ENCODE data around the gene IQSEC1.

The IQSEC1 gene

DNA sequence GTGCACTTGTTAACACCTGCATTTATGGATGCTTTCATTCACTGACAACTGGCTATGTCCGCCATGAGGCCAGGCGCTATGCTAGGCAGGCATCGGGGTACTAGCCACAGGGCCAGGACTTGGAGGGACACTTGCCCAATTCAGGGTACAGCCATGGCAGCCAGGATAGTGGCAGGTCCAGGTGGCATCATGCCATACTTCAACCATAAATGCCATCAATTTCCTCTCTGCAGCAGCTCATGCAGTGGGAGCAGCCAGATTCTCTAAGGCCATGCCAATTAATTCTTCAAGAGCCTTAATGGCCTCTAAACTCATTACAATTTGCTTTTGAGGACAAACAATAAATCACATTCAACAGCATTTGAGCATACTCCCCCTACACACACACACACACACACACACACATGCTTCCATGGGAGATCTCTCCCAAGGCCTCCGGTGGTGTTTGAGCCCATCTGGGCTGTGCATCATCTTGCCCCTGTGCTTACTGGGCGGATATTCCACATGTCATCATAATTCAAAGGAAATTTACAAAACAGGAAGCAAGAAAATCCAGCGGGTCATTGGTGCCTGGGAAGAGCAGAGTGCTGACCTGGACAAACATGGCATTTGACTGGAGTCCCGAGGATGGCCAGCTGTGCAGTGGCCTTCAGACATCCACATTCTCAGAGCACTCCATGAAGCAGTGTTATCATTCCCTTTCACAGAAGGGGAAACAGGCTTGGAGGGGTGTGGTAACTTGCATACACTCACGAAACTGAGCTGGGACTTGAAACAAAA lies 109.1 kb downstream of the IQSEC1 start:
- DNase-seq = no peak

DNA sequence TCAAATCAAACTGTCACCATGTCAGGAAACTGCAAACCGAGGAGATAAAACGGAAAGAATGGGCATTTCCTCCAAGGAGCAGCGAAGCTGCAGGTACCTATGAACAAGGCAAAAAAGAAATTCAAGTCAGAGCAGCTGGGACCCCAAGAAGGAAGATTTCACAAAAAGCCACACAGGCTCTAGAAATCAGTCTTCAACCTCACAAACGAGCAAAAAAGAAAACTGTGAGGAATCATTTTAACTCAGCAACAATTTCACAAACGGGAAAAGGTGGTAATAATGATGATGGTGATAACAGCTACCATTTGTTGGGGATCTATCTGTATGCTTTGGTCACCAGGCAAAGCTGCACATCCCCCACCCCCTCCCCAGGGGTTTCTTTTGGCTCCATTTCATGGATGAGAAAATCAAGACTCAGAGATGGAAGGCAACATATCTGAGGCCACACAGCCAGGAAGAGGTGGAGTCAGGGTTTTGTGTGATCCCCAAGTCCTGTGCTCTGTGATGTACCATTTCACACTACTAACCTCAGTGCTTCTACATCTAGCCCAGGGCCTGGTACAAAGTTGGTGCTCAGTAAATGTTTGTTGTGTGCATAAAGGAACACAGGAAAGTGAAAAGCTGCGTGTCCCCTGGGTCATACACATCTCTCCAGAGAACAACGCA lies 109.9 kb downstream of the IQSEC1 start:
- DNase-seq = peak; percentile 23

DNA sequence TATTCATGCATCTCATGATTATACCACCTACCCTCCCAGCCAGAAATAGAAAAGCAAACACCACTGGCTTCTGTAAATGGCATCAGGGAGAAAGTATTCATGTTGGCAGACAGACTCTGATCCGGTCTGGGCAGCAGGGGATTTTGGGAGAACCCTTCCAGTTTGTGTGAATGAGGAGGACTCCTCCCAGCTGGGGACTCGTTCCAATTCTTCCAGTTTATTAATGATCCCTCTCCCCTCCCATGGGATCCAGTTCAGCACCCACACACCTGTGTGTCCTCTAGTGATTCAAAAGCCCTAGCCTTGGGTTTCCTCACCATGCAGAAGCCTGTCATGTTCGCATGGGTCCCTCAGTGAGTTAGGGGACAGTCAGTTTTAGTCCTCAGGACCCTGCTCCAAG lies 110.9 kb downstream of the IQSEC1 start:
- DNase-seq = no peak

DNA sequence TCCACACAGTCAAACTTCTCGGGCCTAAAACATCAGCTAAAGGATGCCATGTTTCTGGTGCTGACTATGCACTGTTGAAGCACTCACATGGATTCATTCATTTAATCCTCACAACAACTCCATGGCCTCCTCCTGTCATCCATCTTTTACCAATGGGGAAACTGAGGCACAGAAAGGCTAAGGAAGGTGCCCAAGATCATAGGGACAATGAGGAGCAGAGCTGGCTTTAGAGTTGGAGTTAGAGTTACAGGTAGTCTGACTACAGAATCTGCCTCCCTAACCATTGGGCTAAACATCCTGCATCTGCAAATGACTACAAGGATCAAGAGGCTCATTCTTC lies 111.6 kb downstream of the IQSEC1 start:
- DNase-seq = no peak

DNA sequence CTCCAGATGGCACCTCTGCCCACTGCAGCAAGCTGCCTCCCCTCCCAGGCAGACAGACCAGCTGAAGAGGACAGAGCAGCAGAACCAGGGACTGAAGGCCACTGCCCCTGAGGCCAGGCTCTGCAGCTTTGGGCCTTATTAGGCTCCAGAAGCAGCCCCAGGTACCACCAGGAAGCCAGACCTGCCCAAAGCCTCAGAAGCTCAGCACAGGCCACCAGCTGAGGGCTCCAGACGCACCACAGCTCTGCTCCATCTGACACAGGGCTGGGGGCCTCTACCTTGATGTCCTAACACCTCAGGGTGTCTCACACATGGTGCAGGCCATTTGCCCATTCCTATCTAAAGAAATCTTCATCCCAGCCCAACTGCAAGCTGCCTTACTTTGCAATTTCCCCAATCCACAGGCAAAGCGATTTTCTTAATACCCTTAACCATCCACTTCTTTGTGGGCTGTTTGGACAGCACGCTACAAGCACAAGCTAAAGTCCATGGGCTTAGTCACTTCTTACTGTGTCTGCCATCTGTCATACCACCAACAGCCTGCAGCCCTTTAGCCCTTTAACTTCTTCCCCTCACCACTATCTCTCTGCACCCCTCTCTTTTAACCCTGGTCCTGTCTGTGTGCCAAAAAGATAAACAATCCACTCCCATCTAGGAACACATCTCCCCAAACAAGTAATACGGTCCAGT lies 112.1 kb downstream of the IQSEC1 start:
- no peak for DNase-seq

DNA sequence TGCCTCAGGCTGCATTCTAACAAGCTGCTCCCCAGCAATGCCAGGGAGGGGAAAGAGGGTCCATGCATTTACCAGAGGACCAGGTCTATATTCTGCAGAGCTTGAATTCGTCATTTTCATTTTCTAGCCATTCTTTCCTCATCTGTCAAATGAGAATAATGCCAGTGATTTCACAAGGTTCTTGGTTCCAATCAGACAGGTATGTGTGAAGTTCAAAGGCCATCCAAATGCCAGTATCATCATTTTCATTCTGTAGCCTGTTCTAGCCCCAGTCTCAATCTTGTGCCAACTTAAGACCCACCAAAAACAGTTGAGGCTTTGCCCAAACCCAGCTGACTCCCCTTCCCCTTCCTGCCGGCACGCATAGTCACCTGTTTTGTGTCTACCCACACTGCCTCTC lies 112.7 kb downstream of the IQSEC1 start:
- no peak for DNase-seq

DNA sequence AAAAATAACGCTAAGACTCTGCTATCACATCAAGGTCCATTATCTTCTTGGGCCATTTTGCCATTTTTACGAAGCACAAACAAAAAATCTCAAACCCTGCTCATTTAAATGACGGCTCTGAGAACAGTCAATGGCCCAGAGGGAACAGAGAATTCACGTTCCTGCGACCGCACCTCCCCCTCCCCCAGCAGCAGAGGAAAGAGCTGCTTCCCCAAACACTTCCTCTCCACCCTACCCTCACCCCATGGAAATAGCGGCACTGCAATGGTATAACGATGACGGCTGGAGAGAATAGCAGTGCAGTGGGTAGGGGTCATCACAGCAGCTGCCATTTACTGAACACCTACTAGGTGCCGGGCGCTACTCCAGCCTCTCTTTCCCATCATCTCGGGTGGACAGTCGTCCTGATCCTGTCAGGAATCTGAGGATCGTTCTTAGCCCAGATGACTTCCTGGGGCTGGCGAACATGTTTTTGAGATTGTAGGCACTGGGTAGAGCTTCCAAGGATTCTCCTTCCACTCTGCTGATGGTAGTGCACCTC lies 113.3 kb downstream of the IQSEC1 start:
- no peak for DNase-seq

DNA sequence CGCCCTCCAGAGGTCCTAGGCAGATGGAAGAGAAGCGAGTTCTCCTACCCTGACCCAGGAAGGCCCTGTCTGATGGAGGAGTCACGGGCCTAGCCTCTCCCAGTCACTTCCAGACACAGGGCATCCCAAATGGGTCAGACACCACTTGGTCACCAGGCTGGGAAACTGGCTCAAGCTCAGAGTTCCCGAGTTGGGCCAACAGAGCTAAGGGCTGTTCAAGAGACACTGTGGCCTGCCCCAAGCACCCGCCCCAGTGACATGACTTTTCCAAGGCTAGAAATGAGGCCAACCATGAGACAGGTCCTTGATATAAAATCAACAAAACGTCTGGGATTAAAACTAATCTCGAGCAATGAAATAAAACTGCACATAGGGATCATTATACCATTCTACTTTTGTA lies 113.8 kb downstream of the IQSEC1 start:
- DNase-seq = no peak

DNA sequence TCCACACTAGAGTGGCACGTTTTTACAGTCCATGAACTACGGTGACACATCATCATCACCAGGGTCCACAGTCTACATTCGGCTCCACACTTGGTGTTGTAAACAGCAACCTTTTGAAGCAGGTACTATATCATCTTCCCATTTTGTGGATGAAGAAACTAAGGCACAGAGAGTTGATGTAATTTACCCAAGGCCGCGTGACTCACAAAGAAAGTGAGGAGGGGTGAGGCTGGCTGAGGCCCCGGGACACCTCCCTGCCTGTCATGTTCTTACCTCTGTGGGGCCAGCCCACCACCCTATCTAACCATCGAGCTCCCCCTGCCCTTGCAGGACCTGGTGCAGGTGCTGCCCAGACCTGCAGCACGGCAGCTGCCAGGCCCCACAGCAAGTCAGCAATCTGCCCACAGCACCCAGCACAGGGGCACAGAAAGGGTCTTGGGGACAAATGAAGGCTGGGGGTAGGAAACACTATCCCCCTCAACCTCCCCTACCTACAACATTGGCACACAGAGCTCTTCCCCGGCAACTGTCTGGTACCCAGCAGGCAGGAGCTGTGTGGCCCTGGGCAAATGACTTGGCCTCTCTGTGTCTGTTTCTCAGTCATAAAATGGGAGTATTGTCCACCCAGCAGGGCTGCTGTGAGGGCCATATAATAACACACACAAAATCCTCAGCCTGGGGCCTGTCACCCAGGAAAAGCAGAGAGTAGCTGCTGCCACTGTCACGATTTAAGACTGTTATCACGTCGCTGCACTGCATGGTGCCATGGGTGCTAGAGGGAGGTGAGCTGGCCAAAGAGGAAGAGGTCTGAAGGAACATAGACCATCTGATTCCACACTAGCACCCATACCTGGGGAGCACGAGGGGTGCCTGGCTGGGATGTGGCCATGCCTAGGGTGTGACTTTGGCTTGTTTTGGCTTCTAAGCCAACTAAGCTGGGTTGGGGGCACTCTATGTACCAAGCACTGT lies 115.1 kb downstream of the IQSEC1 start:
- no peak for DNase-seq

DNA sequence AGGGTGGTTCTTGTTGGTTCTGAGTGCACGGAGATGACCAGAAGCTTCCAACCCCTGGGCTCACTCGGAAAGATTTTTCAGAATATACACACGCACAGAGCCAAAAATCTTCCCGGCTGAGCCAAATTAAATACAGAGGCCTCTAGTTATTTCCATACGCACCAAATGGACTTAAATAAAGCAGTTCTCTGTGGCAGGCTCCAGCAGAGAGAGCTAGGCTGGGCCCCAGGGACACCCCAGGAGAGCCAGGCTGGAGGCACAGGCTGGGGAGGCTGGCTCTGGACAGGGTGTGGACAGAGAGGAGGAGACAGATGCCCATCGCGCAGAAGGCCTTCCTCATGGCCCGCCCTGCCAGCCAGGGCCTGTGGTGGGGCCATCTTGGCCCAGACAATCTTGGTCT lies 115.9 kb downstream of the IQSEC1 start:
- no peak for DNase-seq

DNA sequence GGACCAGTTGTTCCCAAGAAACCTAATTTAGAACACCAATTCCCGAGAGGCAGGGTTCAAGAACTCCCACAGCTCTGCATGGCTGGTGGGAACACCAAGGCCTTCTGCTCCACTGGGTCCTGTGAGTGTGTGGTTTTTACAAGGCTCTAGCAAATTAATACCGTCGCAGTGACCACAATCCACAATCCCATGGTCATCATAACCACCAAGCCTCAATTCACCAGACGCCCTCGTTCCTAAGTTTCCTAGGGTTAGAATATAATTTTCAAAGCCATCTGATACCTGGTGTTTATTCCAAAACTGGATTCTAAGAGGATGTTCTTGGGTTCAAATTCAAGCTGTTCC lies 116.9 kb downstream of the IQSEC1 start:
- DNase-seq = no peak

DNA sequence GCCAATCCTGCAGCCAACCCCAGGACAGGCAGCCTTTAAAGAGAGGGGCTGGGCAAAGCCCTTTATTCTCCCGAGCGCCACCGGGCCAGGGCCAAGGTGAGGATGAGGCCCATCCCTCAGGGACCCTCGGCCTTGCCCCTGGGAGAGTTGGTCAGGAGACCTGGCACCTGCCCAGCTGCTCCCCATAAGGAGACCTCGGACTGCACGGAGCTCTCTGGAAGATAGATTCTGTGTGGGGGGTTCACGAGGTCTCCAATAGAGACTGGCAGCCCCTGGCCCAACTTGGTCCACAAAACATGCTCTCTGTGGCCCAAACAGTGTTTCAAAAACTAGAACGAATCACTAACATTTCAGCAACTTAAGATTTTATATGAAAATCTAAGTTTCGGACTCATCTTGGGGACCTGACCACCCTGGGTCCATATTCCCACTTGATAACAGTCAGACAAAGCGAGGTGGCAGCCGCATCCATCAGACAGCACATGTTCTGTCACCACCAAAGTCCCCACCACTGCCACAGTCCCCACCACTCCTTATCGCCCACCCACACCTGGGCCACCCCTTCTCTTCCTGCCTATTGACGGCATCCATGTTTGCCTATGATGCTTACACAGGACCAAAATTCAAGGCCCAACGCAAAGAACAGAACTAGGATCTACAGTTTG lies 117.4 kb downstream of the IQSEC1 start:
- no peak for DNase-seq

DNA sequence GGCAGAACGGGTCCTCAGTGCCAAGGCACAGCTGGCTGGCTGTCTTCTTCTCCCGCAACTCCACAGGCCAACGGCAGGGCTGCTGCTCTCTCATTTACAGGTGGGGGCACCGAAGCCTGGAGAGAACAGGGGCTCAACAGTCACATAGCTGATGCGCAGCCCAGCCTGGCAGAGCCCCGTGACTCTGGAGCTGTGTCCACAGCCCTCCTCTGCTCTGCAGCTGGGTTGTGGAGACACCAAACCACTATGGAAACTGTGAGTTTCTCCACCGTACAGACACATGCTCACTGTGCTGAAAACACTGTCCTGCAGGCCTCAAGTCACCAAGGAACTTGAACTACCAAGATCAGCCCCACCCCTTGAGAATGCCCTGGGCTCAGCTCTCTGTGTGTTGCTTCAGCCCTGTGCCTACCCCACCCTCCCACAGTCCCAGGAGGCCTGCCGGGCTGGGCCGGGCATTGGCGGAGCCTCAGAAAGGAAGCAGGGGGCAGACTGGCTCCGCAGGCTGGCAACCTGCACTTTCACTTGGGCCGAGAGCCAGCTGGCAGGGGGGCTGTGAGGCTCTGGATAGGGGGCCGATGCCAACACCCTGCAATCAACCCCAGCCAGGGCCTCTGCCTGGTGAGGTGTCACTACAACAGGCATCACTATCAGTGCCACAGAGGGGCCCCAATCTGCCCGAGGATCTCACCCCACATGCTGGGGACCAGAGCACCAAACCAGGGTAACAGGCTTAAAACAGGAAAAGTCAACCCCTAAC lies 118.2 kb downstream of the IQSEC1 start:
- no peak for DNase-seq

DNA sequence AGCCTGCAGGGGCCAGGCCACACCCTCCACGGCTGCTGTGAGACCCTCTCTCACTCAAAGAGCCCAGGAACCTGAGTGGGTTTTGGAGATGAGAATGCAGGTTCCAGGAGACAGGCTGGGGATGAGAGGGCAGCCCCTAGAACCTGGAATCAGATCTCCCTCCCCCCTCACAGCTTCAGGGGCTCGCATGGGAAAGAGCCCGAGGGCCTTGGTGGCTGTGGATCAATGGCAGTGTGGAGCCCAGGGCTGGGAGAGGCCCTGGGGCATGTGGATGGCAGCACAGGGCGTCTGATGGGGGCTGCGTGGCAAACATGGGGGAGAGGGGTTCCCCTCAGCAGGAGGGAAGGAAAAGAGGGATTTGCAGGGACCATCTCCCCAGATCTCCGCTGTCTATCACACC lies 119.0 kb downstream of the IQSEC1 start:
- no peak for DNase-seq

DNA sequence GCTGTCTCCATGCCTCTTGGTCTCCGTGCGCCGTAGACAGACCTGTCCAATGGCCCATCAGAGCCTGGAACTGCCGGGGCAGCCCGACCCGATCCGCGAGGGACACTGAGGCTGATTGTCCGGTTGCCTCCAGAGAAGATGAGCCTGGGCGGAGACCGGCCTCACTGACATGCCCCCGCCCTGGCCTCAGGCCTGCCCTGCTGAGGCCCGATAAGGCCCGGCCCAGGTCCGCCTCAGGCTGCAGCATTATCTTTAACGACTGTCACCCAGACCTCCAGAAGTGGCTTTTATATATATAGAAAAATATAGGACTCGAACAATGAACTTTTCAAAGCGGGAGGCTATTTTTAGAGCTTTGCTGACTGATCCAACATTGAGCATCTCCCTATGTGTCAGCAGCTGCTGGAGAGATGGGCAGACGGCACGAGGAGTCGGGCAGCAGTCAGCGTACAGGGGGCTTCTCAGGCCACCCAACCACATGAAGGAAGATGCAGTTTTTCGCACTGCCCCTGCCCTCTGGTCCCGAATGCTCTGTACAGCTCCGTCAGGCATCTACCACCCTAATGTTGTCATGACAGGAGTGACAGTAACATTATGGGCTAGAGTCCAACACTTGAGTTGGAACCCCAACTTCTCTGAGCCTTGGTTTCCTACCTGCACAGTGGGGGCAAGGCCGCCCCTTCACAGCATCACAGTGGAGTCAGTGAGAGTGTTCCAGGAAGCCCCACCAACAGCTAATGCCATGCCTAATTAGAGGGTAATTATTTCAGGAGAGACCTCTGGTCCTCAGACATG lies 119.8 kb downstream of the IQSEC1 start:
- no peak for DNase-seq

DNA sequence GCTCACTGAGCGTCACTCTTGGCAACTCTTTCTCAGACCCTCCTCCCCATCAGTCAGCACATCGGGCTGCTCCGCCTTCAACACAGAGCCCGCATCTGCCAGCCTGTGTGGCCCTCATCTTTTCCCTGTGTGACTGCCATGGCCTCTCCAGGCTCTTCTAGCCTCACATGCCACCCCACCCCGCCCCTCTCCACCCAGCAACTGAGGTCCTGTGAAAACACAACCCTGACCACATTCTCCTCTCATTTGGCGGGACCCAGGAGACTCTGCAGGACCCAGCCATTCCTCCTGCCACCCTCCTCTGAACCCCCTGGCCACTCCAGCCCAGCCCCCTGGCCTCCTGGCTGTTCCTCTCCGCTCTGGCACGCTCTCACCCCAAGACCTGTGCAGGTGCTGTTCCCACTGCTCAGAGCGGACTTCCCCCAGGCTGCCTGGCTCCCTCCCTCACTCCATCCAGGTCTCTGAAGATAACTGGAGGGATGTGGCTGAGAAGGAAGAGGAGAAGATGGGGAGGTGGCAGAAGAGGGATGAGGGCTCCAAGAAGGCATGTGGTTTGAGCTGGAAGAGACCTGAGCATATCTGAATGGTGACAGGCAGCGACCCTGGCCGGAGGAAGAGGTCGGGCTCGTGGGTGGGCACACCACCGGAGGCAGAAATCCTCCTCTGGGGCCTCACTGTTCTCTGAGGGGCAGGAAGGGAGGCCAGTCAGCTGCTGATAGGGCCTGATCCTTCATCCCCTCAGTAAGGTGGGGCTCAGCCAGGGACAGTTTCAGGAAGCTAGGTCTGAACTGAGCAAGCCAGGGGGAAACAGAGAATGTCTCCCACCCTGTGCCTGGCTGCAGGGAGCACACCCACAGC lies 120.7 kb downstream of the IQSEC1 start:
- no peak for DNase-seq

DNA sequence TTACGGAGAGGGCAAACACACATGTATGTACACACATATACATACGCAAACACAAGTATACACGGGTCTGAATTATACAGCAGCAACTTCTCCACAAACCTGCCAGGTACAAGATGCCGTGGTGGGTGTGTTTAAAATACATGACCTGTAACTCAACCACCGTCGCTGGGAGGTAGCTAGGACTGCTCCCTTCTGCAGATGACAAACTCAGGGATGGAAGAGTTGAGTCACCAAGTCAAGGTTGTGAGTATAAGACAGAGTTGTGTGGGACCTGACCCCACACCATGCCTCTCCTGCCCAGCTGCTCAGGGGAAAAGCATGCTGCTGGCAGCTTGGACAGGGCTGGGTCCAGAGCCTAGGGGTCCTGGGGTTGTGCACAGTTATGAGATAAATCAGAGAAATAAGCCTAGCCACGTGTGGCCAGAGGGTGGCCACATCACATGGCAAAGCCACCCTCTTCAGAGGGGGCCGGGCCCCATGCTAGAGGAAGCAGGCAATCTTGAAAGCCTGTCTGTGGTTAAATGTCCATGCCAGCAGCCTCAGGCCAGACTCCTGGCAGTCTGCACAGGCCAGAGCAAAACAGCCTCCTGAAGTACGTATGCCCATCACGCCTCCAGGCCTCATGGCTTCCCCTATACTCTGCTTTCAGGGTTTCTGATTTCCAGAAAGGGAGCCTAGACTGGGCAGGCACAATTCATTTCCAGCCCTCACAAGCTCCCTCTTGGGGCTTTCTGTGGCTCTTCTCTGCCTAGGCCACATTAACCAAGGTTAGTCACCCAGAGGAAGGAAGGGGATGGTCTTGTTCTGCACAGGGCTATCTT lies 124.1 kb downstream of the IQSEC1 start:
- peak; percentile 32 for DNase-seq

DNA sequence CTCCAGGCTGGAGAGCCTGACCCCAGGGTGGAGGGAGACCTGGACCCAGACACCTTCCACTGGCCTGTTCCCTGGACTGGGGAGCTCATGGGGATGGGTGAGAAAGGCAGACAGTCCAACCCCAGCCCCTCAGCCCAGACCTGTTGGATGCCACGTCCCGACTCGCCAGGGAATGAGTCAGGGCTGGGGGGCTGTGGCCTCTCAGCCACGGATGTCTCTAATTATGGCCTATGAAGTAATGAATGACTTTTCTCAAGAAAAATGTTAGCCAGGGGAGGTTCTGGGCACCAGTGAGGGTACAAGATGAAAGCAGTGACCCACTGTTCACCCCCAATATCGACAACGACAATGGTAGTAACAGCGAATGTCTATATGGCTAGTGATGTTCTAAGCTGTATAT lies 124.9 kb downstream of the IQSEC1 start:
- DNase-seq = no peak

Measured in CD4-positive, alpha-beta T cell treated with Interleukin-17A for 1 hour (primary cell).